Stimulated activated CD8-positive, alpha-beta memory T cell treated with anti-CD3 and anti-CD28 coated beads, Interleukin-4, amount 100 ng/mL, for 1 hour (primary cell): ENCODE data around the gene DEPDC5.
"Not testable (repeated sequence)": the region's sequence is repeated elsewhere in the genome, so short reads cannot be mapped to it uniquely, and the experiment has no call there.

ENCODE experiments used
- DNase-seq, 2 donors: peaks; one replicate each; pipeline ENCODE4 v3.0.0-alpha.2; 2020; ENCODE audit warnings: low read depth in 2 of 2, low spot score in 1 of 2

The DEPDC5 gene

GRCh38 chr22:31813898-31814297, 60.1 kb downstream of the DEPDC5 start:
- not testable (repeated sequence) for DNase-seq

GRCh38 chr22:31814942-31815341, 61.1 kb downstream of the DEPDC5 start:
- DNase-seq: no peak

- not testable (repeated sequence) for DNase-seq
Measured at GRCh38 chr22:31815383-31815814, 61.6 kb downstream of the DEPDC5 start.

- no peak for DNase-seq
Measured at GRCh38 chr22:31816750-31817149, 62.9 kb downstream of the DEPDC5 start.

GRCh38 chr22:31818481-31819392, 64.9 kb downstream of the DEPDC5 start:
- DNase-seq: no peak

- no peak for DNase-seq
Measured at GRCh38 chr22:31820655-31821054, 66.8 kb downstream of the DEPDC5 start.

GRCh38 chr22:31821572-31821971, 67.8 kb downstream of the DEPDC5 start:
- no peak for DNase-seq

- DNase-seq: no peak
Measured at GRCh38 chr22:31822523-31822922, 68.7 kb downstream of the DEPDC5 start.

- no peak for DNase-seq
Measured at GRCh38 chr22:31825513-31825912, 71.7 kb downstream of the DEPDC5 start.

GRCh38 chr22:31826443-31826842, 72.6 kb downstream of the DEPDC5 start:
- DNase-seq: no peak

- DNase-seq: no peak
Measured at GRCh38 chr22:31828739-31829138, 74.9 kb downstream of the DEPDC5 start.

GRCh38 chr22:31829505-31829904, 75.7 kb downstream of the DEPDC5 start:
- no peak for DNase-seq

GRCh38 chr22:31830721-31831070, 76.9 kb downstream of the DEPDC5 start:
- no peak for DNase-seq

- DNase-seq: no peak
Measured at GRCh38 chr22:31833930-31834329, 80.1 kb downstream of the DEPDC5 start.

- DNase-seq: no peak
Measured at GRCh38 chr22:31836010-31836409, 82.2 kb downstream of the DEPDC5 start.

GRCh38 chr22:31838917-31839316, 85.1 kb downstream of the DEPDC5 start:
- DNase-seq: no peak

GRCh38 chr22:31839986-31840385, 86.2 kb downstream of the DEPDC5 start:
- no peak for DNase-seq

- DNase-seq: no peak
Measured at GRCh38 chr22:31840585-31840984, 86.8 kb downstream of the DEPDC5 start.

- no peak for DNase-seq
Measured at GRCh38 chr22:31841078-31841827, 87.4 kb downstream of the DEPDC5 start.

- DNase-seq: no peak
Measured at GRCh38 chr22:31843526-31843925, 89.7 kb downstream of the DEPDC5 start.

- DNase-seq: no peak
Measured at GRCh38 chr22:31844941-31845340, 91.1 kb downstream of the DEPDC5 start.
